Measurements from ENCODE around the gene GCN1.

DNA sequence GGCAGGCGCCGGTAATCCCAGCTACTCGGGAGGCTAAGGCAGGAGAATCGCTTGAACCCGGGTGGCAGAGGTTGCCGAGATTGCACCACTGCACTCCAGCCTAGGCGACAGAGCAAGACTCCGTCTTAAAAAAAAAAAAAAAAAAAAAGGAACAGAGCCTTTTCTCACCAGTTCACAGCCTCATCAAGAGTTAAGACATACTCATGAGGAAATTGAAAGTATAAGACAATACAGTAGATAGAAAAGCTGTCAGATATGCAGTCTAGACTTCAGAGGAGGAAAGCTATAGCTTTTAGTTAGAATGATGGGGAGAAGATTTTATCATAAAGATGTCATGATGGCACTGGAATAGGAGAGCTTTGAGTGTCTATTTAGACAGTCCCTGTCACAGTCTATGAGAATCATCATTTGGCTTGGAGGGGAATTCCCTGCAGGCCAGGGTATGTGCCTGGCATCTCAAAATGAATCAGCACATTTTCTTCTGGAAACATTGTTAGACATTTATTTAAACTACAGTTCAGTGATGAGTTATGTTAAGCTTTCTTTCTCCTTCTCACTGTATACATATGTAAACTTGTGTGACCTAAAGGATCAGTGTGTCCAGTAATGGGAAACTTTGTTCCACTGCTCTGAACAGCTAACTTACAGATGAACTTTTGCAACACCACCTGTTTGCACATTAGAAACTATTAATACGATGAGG lies 75.1 kb downstream of the GCN1 start:
- TF ChIP-seq, protein P1, sequence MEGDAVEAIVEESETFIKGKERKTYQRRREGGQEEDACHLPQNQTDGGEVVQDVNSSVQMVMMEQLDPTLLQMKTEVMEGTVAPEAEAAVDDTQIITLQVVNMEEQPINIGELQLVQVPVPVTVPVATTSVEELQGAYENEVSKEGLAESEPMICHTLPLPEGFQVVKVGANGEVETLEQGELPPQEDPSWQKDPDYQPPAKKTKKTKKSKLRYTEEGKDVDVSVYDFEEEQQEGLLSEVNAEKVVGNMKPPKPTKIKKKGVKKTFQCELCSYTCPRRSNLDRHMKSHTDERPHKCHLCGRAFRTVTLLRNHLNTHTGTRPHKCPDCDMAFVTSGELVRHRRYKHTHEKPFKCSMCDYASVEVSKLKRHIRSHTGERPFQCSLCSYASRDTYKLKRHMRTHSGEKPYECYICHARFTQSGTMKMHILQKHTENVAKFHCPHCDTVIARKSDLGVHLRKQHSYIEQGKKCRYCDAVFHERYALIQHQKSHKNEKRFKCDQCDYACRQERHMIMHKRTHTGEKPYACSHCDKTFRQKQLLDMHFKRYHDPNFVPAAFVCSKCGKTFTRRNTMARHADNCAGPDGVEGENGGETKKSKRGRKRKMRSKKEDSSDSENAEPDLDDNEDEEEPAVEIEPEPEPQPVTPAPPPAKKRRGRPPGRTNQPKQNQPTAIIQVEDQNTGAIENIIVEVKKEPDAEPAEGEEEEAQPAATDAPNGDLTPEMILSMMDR (IDR thresholded peaks at IDR 0.05; ENCODE audit: low read depth, low read length), result no peak
- no peak for TF ChIP-seq EZH2phosphoT487 (IDR thresholded peaks at IDR 0.05; ENCODE audit: low read depth)

Data from OCI-LY3 (cell line).